Hematopoietic multipotent progenitor cell (in vitro differentiated cells): ENCODE data around the gene MDK. TPM values are rescaled to one million over a fixed set of nuclear protein-coding genes. Genes with fewer than 3 reads are reported as not detected.

Experiments used
- DNase-seq, 3 donors: peaks; one replicate each; pipeline ENCODE4 v3.0.0-alpha.2; 2011 to 2015; ENCODE audit warnings: low read depth in 2 of 3, low spot score in 2 of 3
- total RNA-seq: library from RNA; depleted of rRNA; stranded (reverse); fragments of >200 nt; gene quantifications from one replicate; pipeline ENCODE4 v1.2.3, GENCODE V29; 2012

The MDK gene
- total RNA-seq, 1 donor = 46.3 TPM

DNA sequence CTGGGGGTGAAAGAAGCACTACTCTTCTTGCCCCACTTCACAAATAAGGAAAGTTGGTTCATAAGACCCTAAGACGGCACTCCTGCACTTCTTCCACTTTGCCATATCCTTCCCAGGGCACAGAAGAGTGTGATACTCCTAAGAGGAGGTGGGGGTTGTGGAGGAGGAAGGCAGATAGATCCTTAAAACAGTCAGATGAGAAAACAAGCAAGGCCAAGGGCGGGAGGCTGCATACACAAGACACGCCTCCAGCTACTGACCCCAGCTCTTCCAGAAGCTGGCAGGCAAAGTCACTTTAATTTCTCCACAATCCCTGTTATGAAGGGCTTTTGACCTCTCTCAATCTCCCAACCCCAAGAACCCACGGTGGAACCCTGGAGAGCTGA, 11.8 kb downstream of the MDK start:
- DNase-seq = no peak

DNA sequence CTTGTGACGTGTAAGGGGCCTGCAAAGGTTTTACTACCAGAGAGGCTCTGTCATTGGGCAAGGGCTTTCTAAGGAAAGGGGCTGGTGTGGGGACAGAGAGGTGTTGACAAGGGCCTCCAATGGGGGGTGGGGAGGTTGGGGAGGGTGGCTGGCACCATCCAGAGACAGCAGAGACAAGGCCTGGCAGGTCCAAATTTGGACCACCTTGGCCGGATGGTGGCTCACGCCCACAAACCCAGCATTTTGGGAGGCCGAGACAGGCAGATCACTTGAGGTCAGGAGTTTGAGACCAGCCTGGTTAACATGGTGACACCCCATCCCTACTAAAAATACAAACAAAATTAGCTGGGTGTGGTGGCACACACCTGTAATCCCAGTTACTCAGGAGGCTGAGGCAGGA, 12.3 kb downstream of the MDK start:
- no peak for DNase-seq

DNA sequence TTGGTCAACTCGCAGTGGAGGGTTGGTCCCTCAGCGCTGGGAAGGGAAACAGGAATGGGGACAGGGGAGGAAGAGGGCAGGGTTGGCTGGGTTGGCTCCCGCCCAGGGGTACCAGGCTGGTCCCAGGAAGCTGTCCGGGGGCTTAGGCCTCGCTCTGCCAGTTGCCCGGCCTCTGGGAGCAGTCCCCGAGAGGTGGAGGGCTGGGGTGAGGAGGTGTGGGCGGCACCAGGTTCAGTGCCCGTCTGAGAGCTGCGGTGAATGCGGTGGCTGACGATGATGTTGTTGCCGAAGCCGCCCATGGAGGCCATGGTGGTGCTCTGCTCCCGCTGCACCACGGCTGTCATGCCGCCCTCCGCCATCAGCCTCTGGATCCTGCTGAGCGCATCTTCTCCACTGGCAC, 16.1 kb downstream of the MDK start:
- DNase-seq = no peak

DNA sequence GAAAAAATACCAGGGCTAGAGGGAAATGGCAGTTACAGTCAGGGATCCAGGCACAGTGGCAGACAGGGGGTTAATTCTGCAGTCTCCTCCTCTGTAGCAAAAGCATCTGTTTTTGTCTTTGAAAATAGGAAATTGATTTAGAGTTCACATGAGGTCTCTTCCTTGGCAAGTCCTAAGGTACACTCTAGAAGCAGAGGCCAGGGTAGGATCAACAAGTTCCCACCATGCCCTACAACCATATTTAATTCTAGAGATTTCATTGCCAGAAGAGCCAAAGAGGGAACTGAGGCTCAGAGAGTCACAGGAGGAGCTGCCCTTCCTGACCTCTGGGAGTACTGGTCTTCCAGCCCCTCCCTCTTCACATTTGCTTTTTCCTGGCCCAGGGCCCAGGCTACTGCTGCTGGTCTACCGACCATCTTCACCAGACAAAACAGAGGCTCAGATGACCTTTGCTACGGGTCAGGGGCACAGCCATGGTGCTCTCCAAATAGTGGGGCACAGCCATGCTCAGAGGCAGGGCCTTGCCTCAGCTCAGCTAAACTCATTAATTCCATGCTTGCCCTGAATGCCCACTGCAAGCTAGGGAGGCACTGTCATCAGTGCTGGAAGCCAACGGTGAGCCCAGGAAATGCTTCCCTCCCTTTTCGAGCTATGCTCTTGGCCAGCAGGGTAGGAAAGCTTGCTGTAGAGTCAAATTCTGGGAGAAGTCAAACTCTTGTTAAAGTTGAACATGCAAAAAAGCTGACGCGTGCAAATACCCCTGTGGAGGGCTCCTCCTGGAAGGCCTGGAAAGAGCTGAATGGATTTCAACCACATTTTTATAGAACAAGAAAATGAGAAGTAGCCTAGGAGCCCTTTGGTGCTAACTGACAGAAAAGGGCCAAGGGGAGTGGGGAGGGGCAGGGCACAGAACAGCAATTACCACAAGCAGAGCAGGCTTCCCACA, 21.8 kb downstream of the MDK start:
- DNase-seq = no peak

DNA sequence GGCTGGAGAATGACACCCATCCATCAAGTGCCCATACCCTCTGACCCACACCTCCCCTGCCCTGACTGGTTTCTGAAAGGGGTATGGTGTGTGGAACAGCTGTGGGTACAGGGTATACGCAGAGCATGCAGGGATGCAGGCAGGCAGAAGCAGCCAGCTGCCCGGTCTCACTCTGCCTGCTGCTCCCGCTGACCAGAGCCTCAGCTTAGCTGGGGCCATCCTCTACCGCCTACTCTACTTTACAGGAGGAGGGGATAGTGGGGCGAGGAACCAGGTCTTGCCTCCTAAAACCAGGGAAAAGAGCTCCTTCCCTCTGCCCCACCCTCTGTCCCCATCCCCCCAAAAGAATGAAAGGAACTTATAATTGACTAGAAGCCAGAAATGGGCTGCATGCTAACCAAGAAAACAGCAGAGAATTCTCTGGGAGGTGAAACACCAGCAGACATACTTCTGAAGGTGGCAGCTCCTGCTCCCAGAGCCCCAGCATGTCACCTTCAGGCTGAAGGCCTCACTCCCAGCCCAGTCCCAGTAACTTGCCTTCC, 23.1 kb downstream of the MDK start:
- no peak for DNase-seq

DNA sequence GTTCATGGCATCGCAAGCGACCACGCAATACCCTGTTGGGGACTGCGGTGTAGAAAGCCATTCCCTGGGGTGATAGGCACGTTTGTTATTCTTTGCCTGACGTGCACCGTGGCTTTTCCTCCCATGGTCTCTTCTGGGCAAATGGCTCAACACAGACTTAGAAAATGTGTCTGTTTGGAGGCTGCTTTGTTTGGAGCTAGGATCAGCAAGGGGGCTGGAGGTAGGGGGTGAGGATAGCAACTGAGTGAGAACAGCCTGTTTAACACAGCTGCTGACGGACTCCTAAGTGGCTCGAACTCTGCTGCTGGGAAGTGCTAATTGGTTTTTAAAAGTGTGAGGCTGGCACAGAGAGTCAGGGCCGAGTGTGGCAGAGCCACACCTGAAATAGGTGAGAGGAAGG, 26.2 kb downstream of the MDK start:
- DNase-seq = no peak

DNA sequence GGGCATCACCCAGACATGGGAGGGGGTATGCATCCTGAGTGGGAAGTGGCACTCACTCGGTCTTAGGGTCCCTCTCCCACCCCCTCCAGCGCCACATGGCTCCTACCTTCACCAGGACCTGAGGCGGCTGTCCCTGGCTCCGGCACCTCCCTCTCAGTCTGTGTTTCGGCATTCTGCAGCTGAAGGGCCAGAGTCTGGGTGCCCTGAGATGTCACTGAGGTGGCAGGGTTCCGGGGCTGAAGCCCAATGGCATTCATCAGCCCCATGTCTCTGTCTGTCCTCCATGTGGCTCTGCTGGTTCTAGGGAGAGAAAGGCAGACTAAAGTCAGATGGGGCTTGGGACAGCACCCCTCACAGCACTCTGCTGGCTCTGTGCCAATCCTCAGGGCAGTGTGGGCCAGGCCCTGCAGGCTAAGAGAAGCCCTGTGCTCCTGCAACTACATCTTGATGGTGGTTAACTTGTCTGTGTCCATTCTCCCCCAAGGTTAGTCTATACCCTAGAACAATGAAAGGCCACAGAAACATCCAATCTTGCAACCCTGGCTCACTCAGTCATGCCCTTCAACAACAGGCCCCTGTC, 27.0 kb downstream of the MDK start:
- no peak for DNase-seq

DNA sequence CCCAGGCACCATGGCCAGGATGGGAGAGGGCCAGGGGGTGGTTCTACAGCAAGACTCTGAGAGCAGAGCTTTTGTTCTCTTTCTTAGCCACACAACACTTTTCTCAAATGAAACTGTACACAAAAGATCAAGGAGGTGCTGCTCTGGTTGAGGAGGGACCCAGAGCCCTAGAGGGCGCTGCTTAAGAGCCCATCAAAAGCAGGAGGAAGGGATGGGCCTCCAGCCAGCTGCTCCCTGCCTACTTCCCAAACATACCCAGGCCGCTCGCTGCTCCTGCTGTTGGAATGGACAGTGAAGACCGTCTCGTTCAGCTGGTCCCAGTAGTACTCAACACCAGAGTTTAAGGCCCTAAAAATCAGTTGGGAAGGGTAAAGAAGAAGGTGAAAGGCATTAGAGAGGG, 28.6 kb downstream of the MDK start:
- DNase-seq = no peak

DNA sequence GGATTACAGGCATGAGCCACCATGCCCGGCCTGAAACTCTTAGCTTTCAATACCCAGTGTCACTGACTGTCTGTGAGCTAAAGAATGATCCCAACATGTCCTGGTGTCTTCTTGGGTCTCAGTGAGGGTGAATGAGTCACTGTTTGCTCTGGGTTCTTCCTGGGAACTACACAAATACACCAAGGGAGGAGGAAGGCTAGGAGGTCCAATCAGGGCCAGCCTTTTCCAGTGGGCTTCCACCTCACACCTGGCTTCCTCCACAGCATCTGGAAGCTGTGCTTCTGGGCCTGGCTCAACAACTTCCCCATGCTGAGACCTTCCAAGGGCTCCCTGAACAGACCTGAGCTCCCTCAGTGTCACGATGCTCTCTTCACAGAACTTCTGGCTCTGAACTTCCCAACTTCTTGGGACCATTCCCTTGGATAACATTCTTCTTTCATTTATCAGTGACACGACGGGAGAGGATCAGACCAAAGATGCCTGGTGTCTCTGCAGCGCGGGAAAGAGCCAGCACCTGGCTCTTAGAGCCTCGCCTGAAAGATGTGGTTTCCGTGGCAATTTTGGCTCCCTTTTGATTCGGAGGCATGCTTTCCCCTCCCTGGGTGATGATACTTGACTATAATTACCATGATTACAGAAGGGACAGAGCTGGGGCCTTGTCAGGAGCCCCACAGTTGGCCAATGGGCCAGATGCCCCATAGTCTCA, 32.4 kb downstream of the MDK start:
- no peak for DNase-seq

DNA sequence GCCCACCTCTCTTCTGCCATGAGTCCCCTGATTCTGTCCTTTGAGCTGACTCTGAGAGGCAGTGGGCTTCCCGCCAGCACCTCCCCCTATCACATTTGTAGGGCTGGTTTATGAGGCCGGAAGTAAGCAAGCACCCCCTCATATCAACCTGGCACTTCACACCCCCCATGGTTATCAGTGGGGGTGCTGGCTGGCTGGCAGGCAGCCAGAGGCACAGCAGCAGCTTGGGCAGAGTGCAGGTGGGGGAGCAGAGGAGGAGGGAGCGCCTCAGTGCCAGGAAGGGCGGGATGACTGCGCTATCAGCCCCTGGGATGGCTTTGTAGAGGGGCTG, 33.0 kb downstream of the MDK start:
- no peak for DNase-seq

DNA sequence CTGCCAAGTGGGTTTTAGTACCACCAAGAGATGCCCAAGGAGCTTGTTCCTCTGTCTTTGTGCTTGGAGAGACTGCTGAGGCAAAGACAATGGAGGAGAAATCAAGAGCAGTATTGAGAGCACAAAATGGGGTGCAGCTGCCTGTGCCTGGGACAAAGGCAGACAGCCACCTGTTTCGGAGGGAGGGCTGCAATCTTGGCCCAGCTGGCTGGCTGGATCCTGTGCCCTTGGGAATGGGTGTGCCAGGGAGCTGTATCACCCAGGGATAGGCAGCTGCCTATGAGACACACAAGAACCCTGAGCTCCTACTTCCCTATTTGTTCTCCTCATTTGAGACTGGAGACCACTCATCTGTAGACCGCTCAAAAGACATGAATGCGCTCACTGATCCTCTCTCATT, 33.4 kb downstream of the MDK start:
- no peak for DNase-seq

DNA sequence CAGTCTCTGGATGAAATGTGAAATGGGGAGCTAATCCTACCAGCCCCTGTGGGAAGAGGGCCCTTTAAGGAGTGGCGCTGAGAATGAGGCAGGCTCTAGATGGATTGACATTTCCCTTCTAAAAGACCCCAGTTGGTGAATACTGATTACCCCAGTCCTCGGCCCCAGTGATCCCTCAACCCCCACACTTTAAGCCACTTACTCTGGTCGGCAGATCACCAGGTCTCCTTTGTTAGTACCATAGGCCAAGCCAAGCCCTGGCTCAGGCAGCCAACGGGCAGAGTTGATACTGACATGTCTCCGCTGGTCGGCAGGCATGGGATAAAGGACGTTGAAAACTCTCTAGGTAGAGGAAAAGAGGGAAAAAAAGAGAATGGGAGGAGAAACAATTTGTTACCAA, 36.2 kb downstream of the MDK start:
- no peak for DNase-seq

DNA sequence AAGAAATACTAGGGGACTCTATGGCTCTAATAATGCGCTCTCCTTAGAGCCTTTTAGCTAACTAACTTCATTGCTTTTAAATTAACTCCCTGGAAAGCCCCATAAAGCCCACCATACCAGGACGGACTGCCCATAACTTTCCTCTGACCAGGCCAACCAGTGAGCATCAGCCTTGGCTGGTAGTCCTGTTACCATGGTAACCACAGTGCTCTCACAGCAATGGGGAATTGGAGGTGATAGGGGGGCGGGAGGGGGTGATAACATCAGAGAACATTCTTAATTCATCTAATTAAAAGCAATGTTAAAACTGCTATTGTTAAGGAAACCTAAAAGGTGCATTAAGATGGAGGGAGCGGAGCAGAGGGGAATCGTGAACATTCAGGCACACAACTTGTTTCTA, 37.3 kb downstream of the MDK start:
- no peak for DNase-seq

DNA sequence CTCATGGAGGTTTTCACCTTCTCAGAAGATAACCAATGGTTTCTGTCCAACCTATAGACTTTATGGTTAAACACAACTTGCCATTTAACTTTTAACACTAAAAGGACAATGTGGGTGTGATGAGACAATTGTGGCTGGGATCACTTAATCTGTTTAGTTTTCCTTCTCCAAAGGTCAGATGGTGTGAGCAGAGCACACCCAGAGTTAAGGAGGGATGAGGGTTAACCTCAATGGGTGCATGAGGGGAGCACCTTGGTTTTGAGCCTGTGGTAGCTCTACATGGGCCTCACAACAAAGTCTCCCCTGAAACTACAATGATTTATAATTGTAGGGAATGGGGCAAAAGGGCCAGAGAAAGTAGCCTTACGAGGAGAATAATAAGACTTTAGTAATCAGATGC, 39.0 kb downstream of the MDK start:
- no peak for DNase-seq

DNA sequence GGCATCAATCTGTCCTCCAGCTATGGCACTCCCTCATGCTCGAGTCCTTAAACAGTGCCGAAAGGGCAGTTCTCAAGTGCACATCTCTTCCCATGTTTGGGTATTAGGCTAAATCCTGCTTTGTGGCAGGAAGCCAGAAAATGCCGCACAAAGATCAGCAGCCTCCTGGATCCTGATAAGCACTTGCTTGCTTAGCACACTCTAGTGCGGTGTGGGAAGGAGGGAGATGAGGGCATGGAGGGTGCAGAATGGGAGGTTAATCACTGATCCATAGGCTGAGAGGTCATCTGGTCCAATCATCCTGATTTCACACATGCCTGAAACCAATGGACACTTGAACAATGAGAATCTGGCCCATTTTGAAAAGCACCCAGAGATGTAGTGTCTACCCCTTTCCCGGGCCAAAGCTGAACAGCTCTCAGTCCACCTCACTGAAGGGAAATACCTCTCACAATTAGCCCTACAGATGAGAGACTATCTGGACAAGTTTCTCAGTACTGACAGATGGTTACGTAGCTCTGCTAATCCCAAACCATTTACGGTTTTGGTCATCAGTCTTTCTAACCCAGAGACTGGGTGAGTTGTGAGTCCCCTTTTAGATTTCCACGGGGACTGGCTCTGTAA, 39.9 kb downstream of the MDK start:
- DNase-seq = no peak

DNA sequence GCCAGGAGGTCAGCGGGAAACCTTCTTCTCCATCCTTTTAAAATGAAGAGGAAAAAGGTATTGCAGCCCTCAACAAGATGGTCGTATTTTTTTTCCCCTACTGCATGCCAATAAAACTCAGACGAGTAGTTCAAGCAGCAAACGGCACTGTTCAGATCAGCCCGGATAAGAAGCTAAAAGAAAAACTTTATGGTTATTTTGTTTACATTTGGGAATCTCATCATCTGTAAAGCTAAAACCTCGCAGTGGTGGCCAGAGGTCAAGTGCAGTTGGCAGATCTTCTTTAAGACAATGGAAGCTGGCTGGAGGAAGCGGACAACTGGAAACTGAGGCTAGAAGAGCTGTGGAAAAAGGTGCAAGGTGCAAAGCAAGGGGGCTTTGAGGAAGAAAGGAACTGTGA, 41.1 kb downstream of the MDK start:
- DNase-seq = no peak

DNA sequence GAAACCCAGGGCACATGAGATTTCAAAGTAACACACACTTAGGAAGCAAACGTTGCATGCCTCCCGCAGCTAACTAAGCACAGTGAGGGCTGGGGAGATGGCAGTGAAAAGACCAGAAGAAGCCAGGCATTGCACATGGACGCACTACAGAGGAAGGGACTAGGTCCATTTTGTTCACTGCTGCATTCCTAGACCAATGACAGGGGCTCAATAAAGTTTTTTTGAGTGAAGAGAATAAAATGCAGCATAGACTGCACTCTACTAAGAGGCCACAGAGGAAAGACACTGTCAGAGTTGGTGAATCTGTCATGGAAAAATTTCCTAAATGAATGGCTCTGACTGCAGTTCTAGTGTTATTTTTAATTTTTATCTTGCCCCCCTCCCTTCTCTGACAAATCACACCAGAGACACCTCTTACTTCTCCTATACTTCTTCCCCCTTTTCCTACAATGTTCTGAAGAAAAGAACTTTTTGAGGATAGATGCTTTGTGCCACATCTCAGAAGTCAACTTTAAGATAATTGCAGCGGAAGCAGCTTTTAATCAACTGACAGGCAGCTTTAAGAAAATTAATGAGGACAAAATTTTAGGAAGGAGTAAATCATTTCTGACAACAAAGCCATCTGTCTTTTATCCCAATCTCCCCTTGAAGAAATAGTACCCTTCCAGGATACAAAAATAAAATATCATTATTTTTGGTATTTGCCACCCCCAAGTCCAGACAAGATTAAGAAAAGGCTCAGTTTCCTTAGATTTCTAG, 44.9 kb downstream of the MDK start:
- DNase-seq = peak in 1 of 3 donors; percentile 21

DNA sequence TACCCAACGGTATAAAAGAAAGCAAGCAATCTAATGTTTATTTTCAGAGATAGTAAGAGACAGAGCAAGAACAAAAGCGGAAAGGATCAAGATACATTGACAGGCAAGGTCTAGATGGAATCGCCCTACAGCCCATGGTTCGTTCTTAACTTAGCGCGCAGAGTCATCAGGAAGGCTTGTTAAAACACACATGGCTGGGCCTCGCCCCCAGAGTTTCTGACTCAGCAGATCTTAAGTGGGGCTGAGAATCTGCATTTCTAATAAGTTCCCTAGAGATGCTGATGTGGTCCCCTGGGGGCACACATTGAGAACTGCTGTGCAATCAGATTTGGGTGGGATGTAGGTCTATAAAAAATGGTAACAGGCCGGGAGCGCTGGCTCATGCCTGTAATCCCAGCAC, 45.9 kb downstream of the MDK start:
- no peak for DNase-seq

DNA sequence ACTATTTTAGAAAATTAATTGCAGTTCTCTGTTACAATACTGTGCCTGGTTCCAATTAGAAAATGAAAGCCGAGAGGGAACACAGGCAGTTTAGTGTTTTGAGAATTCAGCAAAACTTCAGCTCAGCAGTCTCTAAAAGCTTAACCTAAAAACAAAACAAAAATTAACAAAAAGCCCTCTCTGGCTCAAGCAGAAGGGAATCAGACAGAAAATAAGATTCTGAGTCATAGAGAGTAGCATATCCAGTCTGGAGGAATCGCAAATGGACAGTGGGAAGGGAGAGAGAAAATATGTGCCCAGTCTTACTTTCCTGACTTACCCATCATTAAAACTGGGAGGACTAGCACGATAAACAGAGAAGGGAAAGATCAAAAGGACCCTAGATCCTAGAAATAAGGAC, 48.2 kb downstream of the MDK start:
- no peak for DNase-seq

DNA sequence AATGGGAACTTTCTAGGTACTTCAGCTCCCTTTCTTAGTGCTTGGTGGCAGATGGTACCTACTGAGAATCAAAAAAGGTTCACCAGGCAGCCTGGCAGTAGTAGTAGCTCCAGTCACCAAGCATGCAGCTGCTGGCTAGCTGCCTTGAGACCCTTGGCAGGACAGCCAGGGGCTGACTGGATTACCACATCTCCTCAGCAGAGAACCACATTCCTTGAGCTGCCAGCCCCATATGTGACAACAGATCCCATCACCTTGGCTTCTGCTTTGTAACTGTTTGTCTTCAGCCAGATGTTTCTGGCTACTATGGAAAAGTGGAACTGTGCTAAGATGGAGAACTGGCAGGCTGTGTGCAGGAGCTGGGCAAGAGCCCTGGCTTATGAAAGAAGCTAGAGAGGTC, 49.7 kb downstream of the MDK start:
- DNase-seq = no peak
